Measurements from ENCODE around the gene KRAS. TPM values are rescaled to one million over a fixed set of nuclear protein-coding genes. Genes with fewer than 3 reads are reported as not detected.

The KRAS gene
- total RNA-seq, 4 donors from 2014 or later: 29.0 to 37.0 (median 34.1) TPM

- intact Hi-C loops (cut with DNase I): no loop called here
- H3K27me3 ChIP-seq: no peaks in the 10 kb centered on the region
- TF ChIP-seq POLR2A (IDR thresholded peaks at IDR 0.05; ENCODE audit: low read depth): no peak
- no peak for TF ChIP-seq POLR2AphosphoS5 (IDR thresholded peaks at IDR 0.05)
- no peaks in the 10 kb centered on the region for H3K9me3 ChIP-seq
- H3K27ac ChIP-seq (replicated peaks in 1 of 4): peak overlapping the region in 1 of 4 donors; percentile 7
- no peak for DNase-seq (ENCODE audit: extremely low spot score)
- H3K4me1 ChIP-seq: peaks cover 0 to 18% (median 13%) of the 10 kb centered on the region in 4 donors
- H3K36me3 ChIP-seq: no peaks in the 10 kb centered on the region
- H3K4me3 ChIP-seq: no peak overlapping the region
Measured at GRCh38 chr12:25266497-25266896, 15.8 kb upstream of the KRAS start.

- intact Hi-C loops (cut with DNase I): no loop called here
- no peaks in the 10 kb centered on the region for H3K36me3 ChIP-seq
- H3K27me3 ChIP-seq: no peaks in the 10 kb centered on the region
- no peak for DNase-seq (ENCODE audit: extremely low spot score)
- H3K9me3 ChIP-seq: no peaks in the 10 kb centered on the region
- WGBS: 67% methylated on average over 1 of the region's 1 CpG
- TF ChIP-seq CTCF (IDR thresholded peaks at IDR 0.05) (no peak), POLR2AphosphoS5 (IDR thresholded peaks at IDR 0.05) (no peak), EP300 (IDR thresholded peaks at IDR 0.05) (no peak), POLR2A (IDR thresholded peaks at IDR 0.05; ENCODE audit: low read depth) (no peak)
- no peak overlapping the region for H3K4me3 ChIP-seq
- peaks cover 0 to 18% (median 13%) of the 10 kb centered on the region in 4 donors for H3K4me1 ChIP-seq
- H3K27ac ChIP-seq (replicated peaks in 1 of 4): no peak overlapping the region
Measured at GRCh38 chr12:25264862-25265261, 14.1 kb upstream of the KRAS start.

GRCh38 chr12:25264114-25264513, 13.4 kb upstream of the KRAS start:
- Histone ChIP-seq H3K36me3 (no peaks in the 10 kb centered on the region), H3K4me1 (peaks cover 0 to 18% (median 13%) of the 10 kb centered on the region in 4 donors), H3K4me3 (no peak overlapping the region), H3K9me3 (no peaks in the 10 kb centered on the region), H3K27me3 (no peaks in the 10 kb centered on the region), H3K27ac (replicated peaks in 1 of 4) (no peak overlapping the region)
- TF ChIP-seq EP300 (IDR thresholded peaks at IDR 0.05): no peak
- no peak for TF ChIP-seq CTCF (IDR thresholded peaks at IDR 0.05)
- TF ChIP-seq POLR2A (IDR thresholded peaks at IDR 0.05; ENCODE audit: low read depth): no peak
- no peak for TF ChIP-seq POLR2AphosphoS5 (IDR thresholded peaks at IDR 0.05)
- intact Hi-C loops (cut with DNase I): no loop called here
- WGBS: 50% methylated on average over 1 of the region's 1 CpG
- DNase-seq (ENCODE audit: extremely low spot score): no peak

DNA sequence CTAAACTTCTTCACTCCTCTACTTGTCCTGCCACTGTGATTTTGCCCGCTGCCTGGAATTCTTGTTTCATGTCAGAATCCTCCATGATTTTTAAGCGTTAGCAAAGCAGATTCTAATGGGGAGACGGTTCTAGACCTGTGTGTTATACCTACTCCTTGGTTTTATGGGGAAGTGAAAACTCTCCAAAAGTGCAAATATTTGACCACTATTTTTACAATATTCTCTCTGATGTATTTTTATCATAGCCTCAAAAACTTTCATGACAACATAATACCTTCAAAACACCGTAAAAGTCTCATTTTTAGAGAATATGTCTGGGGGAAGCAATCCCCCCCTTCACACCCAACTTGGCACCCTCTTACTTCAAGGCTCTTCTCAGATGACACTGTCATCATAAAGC, 12.9 kb upstream of the KRAS start:
- Histone ChIP-seq H3K27ac (replicated peaks in 1 of 4) (no peak overlapping the region), H3K36me3 (no peaks in the 10 kb centered on the region), H3K4me3 (no peak overlapping the region), H3K4me1 (peaks cover 0 to 18% (median 13%) of the 10 kb centered on the region in 4 donors), H3K9me3 (no peaks in the 10 kb centered on the region), H3K27me3 (no peaks in the 10 kb centered on the region)
- TF ChIP-seq CTCF (IDR thresholded peaks at IDR 0.05): no peak
- TF ChIP-seq POLR2A (IDR thresholded peaks at IDR 0.05; ENCODE audit: low read depth): no peak
- intact Hi-C loops (cut with DNase I): no loop called here
- 89% methylated on average over 4 of the region's 4 CpGs for WGBS
- DNase-seq (ENCODE audit: extremely low spot score): no peak

DNA sequence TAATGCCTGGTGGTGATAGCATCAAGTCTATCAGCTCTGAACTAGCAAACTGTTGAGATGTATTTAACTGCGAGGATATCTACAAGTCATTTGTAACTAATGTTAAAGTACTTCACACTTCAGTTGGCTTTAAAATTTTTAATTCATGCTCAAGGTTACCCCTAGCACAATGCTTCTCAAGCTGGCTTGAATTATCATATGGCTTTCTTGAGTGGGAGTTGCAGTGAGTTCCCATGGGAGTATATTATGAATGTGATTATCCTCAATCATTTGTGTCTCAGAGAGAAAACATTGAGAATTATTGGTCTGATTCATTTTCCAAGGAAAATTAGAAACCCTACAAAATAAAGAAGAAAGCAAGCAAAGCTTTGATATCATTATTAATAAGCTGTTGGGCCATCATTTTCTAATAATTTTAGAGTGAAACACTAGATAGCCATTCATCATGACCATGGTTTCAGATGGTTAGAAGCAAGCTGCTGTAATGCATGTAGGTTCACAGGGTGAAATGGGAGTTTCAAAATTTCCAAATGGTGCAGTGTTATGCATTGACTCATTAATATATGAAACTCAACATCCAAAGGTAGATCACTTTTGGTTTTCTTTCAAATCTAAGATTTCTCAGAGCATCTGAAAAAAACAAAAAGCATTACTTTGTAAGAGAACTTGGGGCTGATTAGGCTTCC, 11.8 kb upstream of the KRAS start:
- no peaks in the 10 kb centered on the region for H3K36me3 ChIP-seq
- no peak for DNase-seq (ENCODE audit: extremely low spot score)
- intact Hi-C loops (cut with DNase I): no loop called here

More for the DNA sequence above, 11.8 kb upstream of the KRAS start:
- WGBS: 90% methylated on average over 1 of the region's 1 CpG
- no peaks in the 10 kb centered on the region for H3K9me3 ChIP-seq
- no peaks in the 10 kb centered on the region for H3K27me3 ChIP-seq
- H3K27ac ChIP-seq (replicated peaks in 1 of 4): no peak overlapping the region
- no peak overlapping the region for H3K4me3 ChIP-seq
- TF ChIP-seq POLR2A (IDR thresholded peaks at IDR 0.05; ENCODE audit: low read depth): no peak
- TF ChIP-seq CTCF (IDR thresholded peaks at IDR 0.05): no peak
- no peak for TF ChIP-seq POLR2AphosphoS5 (IDR thresholded peaks at IDR 0.05)
- peaks cover 0 to 16% (median 11%) of the 10 kb centered on the region in 4 donors for H3K4me1 ChIP-seq
